ENCODE measurements around the gene TSPOAP1.

Gene TSPOAP1

DNA sequence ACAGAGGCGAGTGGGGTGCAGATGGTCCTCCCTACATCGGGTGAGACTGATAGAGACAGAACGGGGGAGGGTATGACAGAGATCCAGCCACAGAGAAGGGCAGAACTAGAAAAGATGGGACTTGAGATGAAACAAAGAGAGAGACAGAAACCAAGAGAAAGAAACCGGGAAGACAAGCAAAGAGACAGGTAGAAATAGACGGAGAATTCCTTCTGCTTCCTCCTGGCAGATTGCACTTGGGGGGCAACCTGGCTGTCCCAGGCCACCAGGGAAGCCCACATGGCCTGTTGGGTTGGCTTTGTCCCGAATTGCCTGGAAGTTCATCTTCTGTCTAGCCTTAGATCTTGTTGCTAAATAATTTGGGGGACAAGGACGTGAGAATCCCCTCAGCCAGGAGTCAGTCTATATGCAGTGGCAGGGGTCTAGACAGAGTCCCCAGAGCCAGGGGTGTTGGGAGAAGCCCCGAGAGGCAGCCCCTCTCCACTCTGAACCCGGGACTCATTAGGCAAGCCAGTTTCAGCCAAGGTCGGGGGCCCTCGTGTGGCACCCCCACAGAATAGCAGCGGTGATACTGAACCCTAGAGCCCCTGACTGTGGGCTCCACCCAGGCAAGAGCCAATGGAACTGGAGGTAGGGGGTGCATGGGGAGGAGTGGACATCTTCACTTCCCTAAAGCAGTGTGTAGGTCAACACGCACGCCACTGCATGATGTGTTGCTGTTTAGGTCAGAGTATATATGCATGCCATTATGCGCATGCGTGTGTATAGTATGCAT is 627 bp upstream of the TSPOAP1 start:
- no peak for DNase-seq (ENCODE audit: low read depth)

DNA sequence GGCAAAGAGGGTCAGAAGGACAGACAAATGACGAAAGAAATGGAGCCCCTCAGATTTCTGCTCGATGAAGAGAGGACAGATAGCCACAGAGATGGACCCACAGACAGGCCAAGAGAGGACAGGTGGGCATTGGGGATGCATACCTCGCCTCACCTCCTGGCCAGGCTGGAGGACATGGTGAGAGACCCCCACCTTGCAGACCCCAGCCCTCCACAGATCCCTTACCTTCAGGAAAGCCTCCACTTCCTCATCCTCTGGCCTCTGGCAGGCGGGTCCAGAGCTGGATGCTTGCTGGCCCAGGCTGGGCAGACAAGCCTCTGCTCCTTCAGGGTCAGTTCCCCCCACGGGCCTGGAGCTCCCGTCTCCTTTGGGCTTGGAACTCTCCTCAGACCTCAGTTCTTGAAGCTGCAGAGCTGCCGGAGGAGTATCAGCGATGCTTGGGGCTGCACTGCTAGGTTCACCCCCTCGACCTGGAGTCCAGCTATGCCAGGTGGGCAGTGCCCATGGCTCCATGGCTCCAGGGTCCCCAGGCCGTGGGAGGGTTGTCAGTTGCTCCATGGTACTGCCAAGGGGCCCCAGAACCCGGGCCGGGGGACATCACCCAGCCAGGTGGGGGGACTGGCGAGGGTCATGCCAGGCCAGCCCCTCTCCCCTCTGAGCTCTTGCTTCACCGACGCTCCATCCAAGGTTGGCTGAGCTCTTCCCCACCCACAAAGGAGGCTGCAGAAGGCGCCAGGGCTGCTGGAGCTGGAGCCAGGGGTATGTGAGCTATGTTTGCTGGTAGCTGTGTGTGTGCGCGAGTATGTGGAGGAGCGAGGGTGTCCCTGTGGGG is 1.0 kb downstream of the TSPOAP1 start:
- DNase-seq (ENCODE audit: low read depth): no peak

DNA sequence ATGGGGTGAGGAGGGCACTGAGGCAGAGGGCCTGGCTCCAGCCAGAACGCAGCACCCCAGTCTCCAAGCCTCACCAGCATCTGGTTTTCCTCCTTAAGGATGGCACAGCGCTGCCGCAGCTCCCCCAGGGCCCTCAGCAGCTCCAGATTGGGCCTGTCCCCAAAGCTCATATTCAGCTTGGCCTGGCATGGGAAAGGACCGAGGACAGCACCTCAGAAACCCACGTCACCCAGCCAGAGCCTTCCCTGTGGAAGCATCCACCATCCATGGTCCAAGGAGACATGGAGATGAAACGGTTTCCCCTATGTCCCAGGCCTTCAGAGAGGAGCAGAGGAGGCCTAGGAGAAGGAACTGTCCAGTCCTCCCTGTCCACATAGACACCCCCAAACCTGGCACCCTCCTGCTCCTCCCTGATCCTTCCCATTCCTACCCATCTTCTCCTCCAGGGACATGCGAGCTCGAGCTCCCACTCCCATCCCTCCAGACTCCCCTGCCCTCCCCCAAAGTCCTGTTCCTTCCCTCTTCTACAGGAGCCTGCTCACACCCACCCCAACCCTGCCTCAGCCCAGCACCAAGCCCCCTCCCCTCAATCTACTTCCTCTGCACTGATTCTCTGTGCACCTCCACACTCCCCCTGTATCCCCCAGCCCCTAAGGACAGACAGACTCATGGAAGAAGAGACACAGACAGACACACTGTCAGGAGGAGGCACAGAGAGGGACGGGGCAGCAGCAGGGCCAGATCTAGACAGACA is 1.8 kb downstream of the TSPOAP1 start:
- DNase-seq (ENCODE audit: low read depth): no peak

DNA sequence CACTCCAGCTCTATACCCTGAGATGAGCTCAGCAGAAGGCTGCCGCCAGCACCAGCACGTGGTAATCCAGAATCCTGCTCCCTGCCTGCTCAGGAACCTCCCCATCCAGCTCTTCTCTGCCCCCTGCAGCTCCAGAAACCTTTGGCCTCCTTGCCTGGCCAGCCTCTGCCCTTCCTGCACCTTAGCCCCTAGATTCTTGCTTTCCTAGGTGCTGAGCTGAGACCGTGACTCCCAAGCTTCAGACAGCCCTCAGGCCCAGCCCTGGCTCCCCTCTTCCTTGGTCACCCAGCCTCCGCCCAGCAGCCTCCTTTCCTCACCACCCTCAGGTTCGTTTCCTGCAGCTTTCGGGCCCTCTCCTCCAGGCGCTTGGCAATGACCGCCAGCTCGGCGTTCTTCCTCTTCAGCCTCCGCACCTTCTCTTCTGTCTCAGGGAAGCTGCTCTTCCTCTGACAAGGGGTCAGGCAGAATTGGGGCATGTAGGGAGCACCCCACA is 2.6 kb downstream of the TSPOAP1 start:
- no peak for DNase-seq (ENCODE audit: low read depth)

DNA sequence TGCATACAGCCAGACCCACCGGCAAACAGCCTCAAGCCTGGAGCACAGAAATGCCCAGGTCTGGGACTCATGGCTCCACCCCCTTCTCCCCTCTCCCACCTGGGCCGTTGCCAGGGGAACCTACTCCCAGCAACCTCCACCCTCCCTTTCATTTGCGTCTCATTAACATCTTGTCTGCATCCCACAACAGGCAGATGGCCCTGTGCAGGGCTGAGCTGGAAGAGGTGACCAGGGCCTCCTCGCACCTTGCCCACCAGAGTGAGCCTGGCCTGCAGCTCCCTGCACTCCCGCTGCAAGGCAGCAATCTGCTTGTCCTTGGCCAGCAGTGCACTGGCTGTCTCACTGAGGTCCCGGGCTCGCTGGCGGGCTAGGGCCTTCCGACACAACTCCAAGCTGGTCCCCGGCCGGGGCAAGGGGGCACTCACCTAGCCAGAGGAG is 3.3 kb downstream of the TSPOAP1 start:
- DNase-seq (ENCODE audit: low read depth): no peak

DNA sequence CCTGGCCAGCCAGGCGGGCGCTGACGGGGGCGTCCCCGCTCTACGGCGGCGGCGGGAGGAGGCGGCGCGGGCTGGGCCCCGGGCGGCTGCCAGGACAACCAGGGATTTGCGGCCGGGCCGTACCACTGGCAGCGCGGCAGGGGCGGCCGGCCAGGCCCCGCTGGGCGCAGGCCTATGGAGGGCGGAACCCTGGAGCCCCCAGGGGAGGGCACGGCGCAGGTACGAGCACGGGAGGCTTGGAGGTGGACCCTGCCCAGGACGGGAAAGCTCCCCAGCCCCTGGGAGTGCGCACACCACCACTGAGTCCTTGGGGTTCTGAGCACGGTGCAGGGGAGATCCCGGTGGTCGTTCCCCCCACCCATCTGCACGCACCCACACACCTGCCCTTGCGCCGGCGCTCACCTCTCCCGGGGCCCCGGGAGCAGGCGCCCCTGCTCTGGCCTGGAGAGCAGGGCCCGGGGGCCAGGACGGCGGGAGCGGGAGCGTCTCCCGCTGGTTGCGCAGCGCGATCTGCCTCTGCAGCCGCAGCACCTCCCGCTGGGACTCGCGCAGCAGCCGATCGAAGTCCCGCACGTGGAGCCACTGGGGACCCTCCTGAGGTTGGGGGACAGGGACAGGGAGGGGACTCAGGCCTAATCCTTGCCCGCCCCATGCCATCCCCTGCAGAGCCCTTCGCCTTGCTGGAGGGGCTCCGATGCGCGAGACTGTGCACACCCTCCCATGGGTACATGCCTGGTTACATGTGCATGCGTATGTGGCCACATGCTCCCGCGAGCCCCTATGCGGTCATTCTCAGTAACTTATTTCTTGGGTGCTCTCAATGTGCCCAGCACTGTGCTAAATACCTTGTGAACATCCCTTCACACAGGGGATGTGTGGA is 3.9 kb downstream of the TSPOAP1 start:
- no peak for DNase-seq (ENCODE audit: low read depth)

DNA sequence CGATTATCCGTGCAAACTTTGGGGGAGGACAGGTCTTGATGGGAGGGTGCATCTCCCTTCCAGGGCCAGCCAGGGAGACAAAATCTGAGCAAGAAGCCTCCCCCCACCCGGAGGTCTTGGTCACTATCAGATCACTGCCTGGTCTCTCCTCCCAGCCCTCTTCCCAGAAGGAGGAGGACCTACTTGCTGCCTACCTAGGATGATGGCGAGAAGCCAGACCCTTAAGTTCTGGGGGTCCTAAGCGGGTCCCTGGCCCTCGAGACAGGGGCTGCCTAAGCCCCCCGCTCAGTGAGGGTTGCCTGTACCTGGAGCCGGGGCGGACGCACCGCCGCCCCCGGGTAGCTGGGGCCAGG is 4.6 kb downstream of the TSPOAP1 start:
- DNase-seq (ENCODE audit: low read depth): no peak

DNA sequence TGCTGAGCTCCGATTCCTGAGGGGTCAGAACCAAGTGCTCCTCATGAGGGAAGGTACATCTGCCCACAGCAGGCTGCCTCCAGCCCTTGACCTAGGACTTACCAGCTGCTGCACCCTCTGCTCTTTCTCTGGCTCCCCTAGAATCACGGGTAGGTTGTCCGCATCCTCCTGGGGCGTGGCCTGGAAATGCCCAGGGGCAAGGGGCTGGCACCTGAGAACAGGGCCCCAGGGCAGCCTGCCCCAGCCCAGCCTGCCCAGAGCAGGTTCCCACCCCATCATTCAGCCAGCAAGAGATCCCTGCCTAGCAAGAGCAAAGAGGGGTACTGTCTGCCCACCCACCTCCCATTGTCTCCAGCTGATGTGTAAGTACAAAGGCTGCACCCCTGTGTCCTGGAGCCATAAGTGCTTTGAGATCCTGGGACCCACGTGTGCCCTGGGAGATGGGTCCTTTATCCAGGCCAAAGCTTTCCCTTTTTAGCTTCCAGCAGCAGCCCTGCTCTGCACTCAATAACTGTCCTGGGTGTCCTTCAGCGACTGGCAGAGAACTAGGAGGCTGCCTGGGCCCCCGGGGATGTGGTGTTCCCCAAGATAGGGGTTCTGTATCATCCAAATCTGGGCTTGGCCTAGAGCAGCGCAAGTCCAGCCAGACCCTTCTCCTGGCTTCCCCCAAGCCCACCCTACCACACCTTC is 5.1 kb downstream of the TSPOAP1 start:
- DNase-seq (ENCODE audit: low read depth): no peak

DNA sequence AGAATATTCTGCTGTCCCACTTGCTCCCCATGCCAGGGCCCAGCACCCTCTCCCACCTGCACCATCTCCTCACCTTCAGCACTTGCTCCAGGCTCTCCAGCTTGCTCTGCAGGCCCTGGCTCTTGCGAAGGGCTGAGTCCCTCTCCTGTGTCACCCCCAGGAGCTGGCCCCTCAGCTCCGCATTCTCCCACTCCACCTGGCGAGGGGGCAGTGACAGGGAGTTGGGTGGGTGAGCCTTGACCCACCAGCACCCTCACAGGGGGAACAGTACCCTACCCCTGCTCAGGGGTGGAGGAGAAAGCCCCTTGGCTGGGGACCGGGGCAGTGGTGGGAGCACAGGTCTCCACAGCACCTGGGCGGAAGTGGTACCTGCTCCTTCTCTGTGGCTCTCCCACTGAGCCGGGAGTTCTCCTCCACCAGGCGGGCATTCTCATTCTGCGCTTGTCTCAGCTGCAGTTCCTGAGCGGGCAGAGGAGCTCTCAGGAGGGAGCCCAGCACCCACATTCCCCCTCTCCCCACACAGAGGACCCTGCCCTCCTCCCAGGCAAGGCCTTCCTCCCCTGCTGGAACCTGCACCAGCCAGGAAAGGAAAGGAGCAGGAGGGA is 5.9 kb downstream of the TSPOAP1 start:
- no peak for DNase-seq (ENCODE audit: low read depth)

DNA sequence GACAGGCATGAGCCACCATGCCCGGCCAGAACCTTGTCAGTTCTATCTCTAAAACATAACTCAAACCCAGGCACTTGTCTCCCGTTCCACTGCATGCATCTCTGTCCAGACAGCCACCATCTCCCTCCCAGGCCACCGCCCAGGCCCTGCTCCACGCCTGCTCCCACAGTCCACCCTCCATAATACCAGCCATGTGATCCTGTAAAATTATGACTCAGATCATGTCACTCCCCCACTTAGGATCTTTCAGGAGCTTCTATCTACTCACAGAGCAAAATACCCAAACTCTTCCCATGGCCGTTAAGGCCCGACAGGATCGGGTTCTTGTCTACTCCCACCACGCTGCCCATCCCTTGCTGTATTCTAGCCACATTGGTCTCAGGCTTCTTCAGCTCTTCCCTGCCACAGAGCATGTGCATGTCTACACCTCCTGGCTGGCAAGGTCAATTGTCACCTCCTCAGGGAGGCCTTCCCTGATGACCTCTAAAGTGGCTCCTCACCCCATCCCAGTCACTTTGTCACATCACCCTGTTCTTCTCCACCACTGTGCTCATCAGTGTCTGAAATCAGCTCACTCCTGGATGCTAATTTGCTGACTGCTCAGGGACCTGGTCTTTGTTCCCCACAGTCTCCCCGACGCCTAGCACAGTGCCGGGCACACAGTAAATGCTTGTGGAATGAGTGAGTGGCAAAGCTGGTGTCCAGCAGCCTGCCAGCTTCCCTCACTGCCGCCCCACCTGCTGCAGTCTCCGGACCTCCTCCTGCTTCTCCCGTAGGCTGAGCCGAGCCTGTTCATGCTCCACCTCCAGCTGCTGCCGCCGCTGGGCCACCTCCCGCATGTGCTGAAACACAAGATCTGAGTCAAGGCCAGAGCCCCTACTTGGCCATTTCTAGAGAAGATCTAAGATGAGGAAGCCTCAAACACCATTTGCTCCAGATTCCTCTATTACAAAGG is 6.7 kb downstream of the TSPOAP1 start:
- DNase-seq (ENCODE audit: low read depth): no peak

DNA sequence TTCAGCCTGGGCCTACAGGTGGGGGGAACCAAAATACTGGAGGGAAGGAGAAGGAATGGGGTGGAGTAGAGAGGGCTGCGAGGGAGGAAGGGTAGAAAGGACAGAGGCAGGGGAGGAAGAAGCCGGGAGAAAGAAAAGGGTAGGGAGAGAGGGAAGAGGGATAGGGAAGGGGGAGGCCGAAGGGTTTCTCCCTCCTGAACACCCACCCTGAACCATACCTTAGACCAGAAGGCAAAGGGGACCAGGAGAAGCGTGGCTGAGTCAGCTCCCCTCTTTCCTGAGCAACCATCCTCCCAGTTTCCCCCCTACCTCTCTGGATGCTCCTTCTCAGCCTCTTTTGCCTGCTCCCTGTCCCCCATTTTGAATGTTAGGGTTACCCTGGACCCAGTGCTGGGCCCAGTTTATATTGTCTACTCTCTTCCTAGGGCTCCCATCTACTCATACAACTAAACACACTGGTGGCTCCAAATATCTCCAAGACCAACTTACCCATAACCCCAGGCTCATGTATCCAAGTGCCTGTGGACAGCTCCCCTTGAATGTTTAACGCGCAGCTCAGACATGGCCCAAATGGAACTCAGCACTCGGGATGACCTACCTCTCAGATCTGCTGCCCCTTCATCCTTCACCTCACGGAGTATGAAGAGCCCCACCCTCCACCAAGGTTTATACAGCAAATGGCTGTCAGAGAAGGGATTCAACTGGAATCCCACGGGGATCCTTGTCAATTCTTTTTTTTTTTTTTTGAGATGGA is 7.8 kb downstream of the TSPOAP1 start:
- no peak for DNase-seq (ENCODE audit: low read depth)

DNA sequence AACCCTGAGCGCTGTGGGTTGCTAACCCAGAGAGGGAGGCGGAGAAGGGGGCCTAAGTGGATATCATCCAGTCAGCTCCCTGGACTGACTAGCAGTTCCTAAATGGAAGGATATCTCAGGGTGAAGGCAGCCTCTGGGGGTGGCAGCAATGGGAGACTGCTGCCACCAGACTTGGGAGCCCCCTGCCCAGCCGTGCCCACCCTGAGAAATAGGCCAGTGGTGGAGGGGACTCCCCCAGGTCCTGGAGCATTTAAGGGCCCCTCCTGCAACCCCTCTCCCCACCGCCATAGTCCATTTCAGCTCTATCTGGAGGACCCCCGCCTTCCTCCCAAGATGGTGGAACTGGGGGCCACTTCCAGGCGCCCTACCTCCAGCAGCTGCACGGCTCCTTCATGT is 8.4 kb downstream of the TSPOAP1 start:
- DNase-seq (ENCODE audit: low read depth): no peak

DNA sequence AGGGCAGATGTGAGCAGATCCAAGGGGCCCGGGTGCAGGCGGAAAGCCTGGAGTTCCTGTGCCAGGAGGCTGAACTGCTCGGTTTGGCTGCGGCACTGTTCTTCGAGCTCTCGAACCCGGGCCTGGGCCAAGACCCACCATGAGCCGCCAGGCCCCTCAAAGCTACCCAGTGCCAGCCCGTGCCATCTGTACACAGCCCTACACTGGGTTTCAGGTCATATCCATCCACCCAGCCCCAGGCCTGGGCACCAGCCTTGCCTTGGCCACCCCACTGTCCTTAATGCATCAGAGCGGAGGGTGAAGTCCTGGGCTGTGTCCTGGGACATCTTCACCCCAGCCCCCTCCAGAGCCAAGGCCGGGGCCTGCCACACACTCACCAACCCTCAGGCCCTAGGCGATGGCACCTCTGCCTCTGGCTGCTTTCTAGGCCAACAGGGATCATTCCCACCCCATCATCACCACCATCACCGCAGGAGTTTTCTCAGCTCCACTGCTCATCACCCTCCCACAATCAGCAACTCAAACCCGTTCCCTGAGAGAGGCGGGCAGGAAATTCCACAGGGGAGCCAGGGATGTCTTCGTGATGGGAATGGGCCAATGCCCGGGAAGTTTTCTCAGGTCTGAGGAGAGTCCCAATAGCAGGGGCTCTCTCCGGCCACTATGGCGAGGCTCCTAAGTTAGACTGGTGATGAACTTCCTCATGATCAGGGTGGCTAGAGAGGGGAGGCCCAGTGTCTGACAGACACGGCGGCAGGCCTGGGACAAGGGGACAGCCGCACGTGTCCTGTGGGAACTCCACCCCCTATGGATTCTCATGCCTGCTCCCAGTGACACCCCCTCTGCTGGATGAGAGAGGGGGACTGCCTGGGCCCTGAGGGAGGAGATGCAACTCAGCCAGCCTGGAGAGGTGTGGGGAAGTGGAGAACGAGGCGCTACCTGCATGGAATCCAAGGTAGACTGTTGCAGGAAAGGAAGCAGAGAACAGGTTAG is 9.1 kb downstream of the TSPOAP1 start:
- no peak for DNase-seq (ENCODE audit: low read depth)

DNA sequence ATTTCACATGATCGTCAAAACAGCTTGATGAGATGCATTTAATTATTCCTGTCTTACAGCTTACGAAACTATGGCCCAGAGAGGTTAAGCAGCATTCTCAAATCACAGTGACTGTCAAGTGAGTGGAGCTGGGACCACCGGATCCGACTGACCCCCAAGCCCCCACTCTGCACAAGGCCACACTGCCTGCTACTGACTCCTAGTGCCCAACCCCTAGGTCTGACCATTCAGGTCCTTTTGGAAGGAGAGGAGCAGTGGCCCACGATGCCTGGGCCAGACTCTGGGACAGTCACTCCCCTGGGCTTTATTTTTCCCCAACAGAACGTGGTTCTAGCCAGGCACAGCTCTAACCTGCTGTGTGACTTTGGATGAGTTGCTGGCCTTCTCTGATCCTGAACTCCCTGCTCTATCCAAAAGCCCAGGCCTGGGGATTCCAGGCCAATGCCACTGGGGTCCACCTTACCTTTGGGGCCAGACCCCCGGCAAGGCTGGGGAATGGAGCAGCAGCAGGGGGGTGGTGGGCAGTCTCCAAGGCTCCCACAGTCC is 9.9 kb downstream of the TSPOAP1 start:
- no peak for DNase-seq (ENCODE audit: low read depth)

DNA sequence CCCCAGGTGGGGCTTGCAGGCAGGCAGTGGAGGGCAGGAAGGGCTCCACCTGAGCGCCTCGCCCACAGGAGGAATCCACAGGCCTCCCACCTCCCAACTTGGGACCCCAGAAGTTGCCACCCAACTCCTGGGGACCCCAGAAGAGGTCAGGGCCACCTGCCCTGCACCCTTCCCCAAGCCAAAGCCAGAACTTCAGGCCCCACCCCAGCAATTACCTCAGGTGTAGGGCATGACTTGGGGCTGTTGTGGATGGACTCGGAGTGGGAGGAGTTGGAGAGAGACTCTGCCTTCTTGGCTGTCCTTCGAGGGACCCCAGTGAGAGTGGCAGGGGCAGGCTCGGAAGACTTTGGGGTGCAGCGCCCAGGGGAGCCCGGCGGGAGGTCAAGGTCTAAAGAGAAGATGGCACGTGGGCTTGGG is 10.5 kb downstream of the TSPOAP1 start:
- no peak for DNase-seq (ENCODE audit: low read depth)

DNA sequence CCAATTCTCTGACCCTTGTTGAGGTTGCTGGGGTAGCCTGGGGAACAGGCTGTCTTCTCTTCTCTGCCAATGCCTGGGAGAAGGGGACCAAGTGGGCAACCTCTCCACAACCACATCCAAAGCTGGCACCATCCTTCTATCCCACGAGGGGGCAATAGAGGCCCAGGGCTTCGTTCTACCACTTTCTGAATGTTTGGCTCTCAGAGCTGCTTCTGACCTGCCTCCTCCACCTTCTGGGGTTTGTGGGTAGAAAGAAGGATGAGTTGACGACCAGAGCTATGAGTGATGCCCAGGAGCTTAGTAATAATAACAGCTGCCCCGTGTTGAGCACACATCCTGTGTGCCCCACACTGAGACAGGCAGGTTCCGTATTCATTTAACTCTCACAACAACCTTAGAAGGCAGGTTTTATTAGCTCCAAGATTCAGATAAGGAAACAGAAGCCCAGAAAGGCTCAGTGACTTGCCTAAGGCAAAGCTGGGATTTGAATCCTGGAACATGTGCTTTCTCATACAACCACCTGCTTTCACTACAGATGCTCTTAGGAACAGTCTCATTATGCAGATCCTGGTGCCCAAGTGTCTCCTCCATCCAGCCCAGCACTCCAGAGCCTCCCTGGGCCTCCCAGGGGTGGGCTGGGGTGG is 11.1 kb downstream of the TSPOAP1 start:
- no peak for DNase-seq (ENCODE audit: low read depth)

Data from fibroblast of gingiva (primary cell).